Loucy (cell line): ENCODE measurements around the gene MAML2.

Experiments used
- H2AFZ ChIP-seq: fragments of 200-600 bp; sonication (generic); 2 replicates; pipeline ENCODE4 v1.6.0; 2016; ENCODE audit warnings: antibody characterized with exemption, mild to moderate bottlenecking, low read length, moderate library complexity
- H3F3A ChIP-seq: fragments of 200-600 bp; 2 replicates; pipeline ENCODE4 v1.6.0; 2016; ENCODE audit warnings: antibody characterized with exemption, low read depth, mild to moderate bottlenecking
- H3K27me3 ChIP-seq: fragments of 200-600 bp; sonication (generic); 2 replicates; pipeline ENCODE4 v1.6.1; 2014; ENCODE audit warnings: low read length, mild to moderate bottlenecking; ENCODE audit not compliant: insufficient read depth, poor library complexity, severe bottlenecking
- H3K36me3 ChIP-seq: fragments of 200-600 bp; sonication (generic); 2 replicates; pipeline ENCODE4 v1.6.1; 2016; ENCODE audit warnings: low read length; ENCODE audit not compliant: insufficient read depth
- H3K4me1 ChIP-seq: fragments of 200-600 bp; sonication (generic); 2 replicates; pipeline ENCODE4 v1.5.1; 2014; ENCODE audit warnings: low read length, mild to moderate bottlenecking; ENCODE audit not compliant: insufficient read depth, poor library complexity, severe bottlenecking
- H3K4me2 ChIP-seq: fragments of 200-600 bp; sonication (generic); 2 replicates; pipeline ENCODE4 v1.6.0; 2014; ENCODE audit warnings: antibody characterized with exemption, low read length, low read depth, mild to moderate bottlenecking; ENCODE audit not compliant: poor library complexity, severe bottlenecking
- H3K4me3 ChIP-seq: fragments of 200-600 bp; sonication (generic); 2 replicates; pipeline ENCODE4 v1.5.1; 2014; ENCODE audit warnings: low read length, mild to moderate bottlenecking, mixed read lengths; ENCODE audit not compliant: poor library complexity, severe bottlenecking
- H3K79me2 ChIP-seq: fragments of 200-600 bp; sonication (generic); 2 replicates; pipeline ENCODE4 v1.6.1; 2014; ENCODE audit warnings: low read length; ENCODE audit not compliant: insufficient read depth
- H3K9ac ChIP-seq: fragments of 200-600 bp; sonication (generic); 2 replicates; pipeline ENCODE4 v1.6.0; 2014; ENCODE audit warnings: mild to moderate bottlenecking, low read depth, low read length, moderate library complexity; ENCODE audit not compliant: poor library complexity, severe bottlenecking
- H3K9me2 ChIP-seq: fragments of 200-600 bp; sonication (generic); replicated peaks from 2 replicates; pipeline ENCODE4 v1.6.1; 2016; ENCODE audit warnings: low read depth, low read length, mixed read lengths
- H3K9me3 ChIP-seq: fragments of 200-600 bp; sonication (generic); 2 replicates; pipeline ENCODE4 v1.6.1; 2014; ENCODE audit warnings: mild to moderate bottlenecking, antibody characterized with exemption, low read length, low read depth; ENCODE audit not compliant: insufficient read depth
- H4K20me1 ChIP-seq: fragments of 200-600 bp; sonication (generic); 2 replicates; pipeline ENCODE4 v1.6.0; 2014; ENCODE audit warnings: antibody characterized with exemption, low read length, mild to moderate bottlenecking; ENCODE audit not compliant: insufficient read depth, poor library complexity, severe bottlenecking
- CTCF ChIP-seq: fragments of 200-600 bp; sonication (generic); conservative IDR thresholded peaks from 2 replicates; pipeline ENCODE4 v1.5.1; 2014; ENCODE audit warnings: mild to moderate bottlenecking, antibody characterized with exemption, low read length
- EZH2phosphoT487 ChIP-seq: fragments of 200-600 bp; IDR thresholded peaks from 2 replicates; pipeline ENCODE4 v1.6.1; 2018; ENCODE audit warnings: antibody characterized with exemption, mild to moderate bottlenecking, moderate library complexity, borderline replicate concordance

MAML2 gene

GRCh38 chr11:96322775-96323641, 20.0 kb downstream of the MAML2 start:
- no peak overlapping the region for H2AFZ ChIP-seq
- no peaks in the 10 kb centered on the region for H3K4me1 ChIP-seq
- no peaks in the 10 kb centered on the region for H3K36me3 ChIP-seq
- H3K27me3 ChIP-seq = no peaks in the 10 kb centered on the region
- no peaks in the 10 kb centered on the region for H3K79me2 ChIP-seq
- H3K4me3 ChIP-seq = no peak overlapping the region
- H3K4me2 ChIP-seq = no peak overlapping the region
- H3K9me3 ChIP-seq = no peaks in the 10 kb centered on the region
- no peaks in the 10 kb centered on the region for H3K9me2 ChIP-seq
- no peak for TF ChIP-seq EZH2phosphoT487
- TF ChIP-seq CTCF = no peak
- H3K9ac ChIP-seq = no peak overlapping the region
- no peaks in the 10 kb centered on the region for H3F3A ChIP-seq
- H4K20me1 ChIP-seq = no peaks in the 10 kb centered on the region

GRCh38 chr11:96321091-96321490, 21.9 kb downstream of the MAML2 start:
- no peaks in the 10 kb centered on the region for H3F3A ChIP-seq
- H4K20me1 ChIP-seq = no peaks in the 10 kb centered on the region
- H2AFZ ChIP-seq = no peak overlapping the region
- H3K9me2 ChIP-seq = no peaks in the 10 kb centered on the region
- no peaks in the 10 kb centered on the region for H3K79me2 ChIP-seq
- TF ChIP-seq CTCF (no peak), EZH2phosphoT487 (no peak)
- H3K9ac ChIP-seq = no peak overlapping the region
- no peaks in the 10 kb centered on the region for H3K4me1 ChIP-seq
- H3K27me3 ChIP-seq = no peaks in the 10 kb centered on the region
- no peaks in the 10 kb centered on the region for H3K9me3 ChIP-seq
- no peak overlapping the region for H3K4me3 ChIP-seq
- H3K4me2 ChIP-seq = no peak overlapping the region
- no peaks in the 10 kb centered on the region for H3K36me3 ChIP-seq

GRCh38 chr11:96319898-96320656, 22.9 kb downstream of the MAML2 start:
- H3K4me3 ChIP-seq = no peak overlapping the region
- no peaks in the 10 kb centered on the region for H3K9me2 ChIP-seq
- H4K20me1 ChIP-seq = no peaks in the 10 kb centered on the region
- no peaks in the 10 kb centered on the region for H3K9me3 ChIP-seq
- H3K9ac ChIP-seq = no peak overlapping the region
- no peak overlapping the region for H3K4me2 ChIP-seq
- TF ChIP-seq EZH2phosphoT487 = no peak
- TF ChIP-seq CTCF = no peak
- H3F3A ChIP-seq = no peaks in the 10 kb centered on the region
- H2AFZ ChIP-seq = no peak overlapping the region
- no peaks in the 10 kb centered on the region for H3K27me3 ChIP-seq
- no peaks in the 10 kb centered on the region for H3K36me3 ChIP-seq
- H3K79me2 ChIP-seq = no peaks in the 10 kb centered on the region
- no peaks in the 10 kb centered on the region for H3K4me1 ChIP-seq
